Measurements from ENCODE around the gene SPAG9.
A peak's percentile ranks its signal among the peaks of the same experiment; 100 is the strongest.

The SPAG9 gene

DNA sequence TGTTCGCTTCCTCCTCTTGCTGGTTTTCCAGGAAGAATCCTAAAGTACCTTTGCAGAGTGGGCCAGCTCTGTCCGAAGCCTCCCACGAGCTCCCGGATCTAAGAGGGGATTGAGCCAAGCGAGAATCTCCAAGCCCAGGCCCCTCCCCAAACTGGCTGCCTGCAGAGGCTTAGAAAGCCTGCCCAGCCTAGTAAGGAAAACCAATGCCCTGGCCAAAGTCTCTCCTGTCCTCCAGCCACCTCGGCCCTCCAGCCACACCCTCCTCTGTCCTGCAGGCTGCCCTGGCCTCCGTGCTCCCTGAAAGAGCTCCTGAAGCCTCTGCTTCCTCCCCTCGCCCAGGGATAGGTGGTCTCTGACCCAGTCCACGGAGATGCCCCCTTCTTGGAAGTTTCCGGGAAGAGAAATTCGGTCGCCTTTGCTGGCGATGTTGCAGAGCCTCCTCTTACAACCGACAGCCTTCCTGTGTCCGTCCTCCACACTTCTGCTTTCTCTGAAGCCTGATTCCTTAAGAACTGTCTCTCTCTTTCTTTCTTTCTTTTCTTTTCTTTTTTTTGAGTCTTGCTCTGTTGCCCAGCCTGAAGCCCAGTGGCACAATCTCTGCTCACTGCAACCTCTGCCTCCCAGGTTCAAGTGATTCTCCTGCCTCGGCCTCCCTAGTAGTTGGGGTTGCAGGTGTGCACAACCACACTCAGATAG, 199.6 kb downstream of the SPAG9 start:
- Histone ChIP-seq H4K8ac (ENCODE audit: low read depth, low read length) (no peak overlapping the region), H2BK120ac (ENCODE audit: low read depth, low read length) (no peak overlapping the region), H3K27me3 (ENCODE audit: control insufficient read depth in 3 of 3, insufficient read depth in 3 of 3, low read depth in 1 of 3, low read length in 3 of 3) (peaks cover 0 to 27% (median 0%) of the 10 kb centered on the region in 3 experiments), H2BK5ac (ENCODE audit: low read length) (peak overlapping the region; percentile 9), H3K4me1 (ENCODE audit: control insufficient read depth in 2 of 2, insufficient read depth in 1 of 2, low read depth in 1 of 2, low read length in 2 of 2) (peaks cover 26 to 46% of the 10 kb centered on the region in 2 donors), H3K27ac (replicated peaks; ENCODE audit: low read length) (no peak overlapping the region), H3K18ac (ENCODE audit: low read length) (peak overlapping the region; percentile 55), H3K4ac (ENCODE audit: low read length) (no peak overlapping the region), H3K9ac (ENCODE audit: low read depth, low read length, poor library complexity) (peak overlapping the region; percentile 45), H3K4me2 (ENCODE audit: insufficient read depth, low read length, poor library complexity, severe bottlenecking) (no peak overlapping the region), H2AFZ (ENCODE audit: low read length) (peak overlapping the region; percentile 68), H2BK15ac (ENCODE audit: low read length) (peak overlapping the region; percentile 27), H2AK5ac (ENCODE audit: low read depth, low read length) (peak overlapping the region; percentile 0), H3K14ac (ENCODE audit: low read length) (no peak overlapping the region), H4K91ac (ENCODE audit: low read depth, low read length, poor library complexity) (no peak overlapping the region), H3K4me3 (ENCODE audit: low read length in 2 of 2) (no peak overlapping the region), H3K9me3 (replicated peaks in 1 of 2; ENCODE audit: control insufficient read depth in 2 of 2, insufficient read depth in 1 of 2, low read depth in 1 of 2, low read length in 2 of 2) (no peaks in the 10 kb centered on the region), H2BK12ac (ENCODE audit: low read length) (peak overlapping the region; percentile 64), H3K79me1 (ENCODE audit: low read depth, low read length) (no peaks in the 10 kb centered on the region), H3K23ac (ENCODE audit: low read depth, low read length, poor library complexity) (no peak overlapping the region), H3K36me3 (replicated peaks in 1 of 2; ENCODE audit: control insufficient read depth in 2 of 2, insufficient read depth in 2 of 2, low read length in 2 of 2) (no peaks in the 10 kb centered on the region)
- no CpG with 5 or more reads among the region's 16 CpGs for WGBS, 2 donors (ENCODE audit: extremely low coverage in 2 of 2, insufficient read length in 2 of 2, insufficient replicate concordance in 1 of 2)
- DNase-seq (ENCODE audit: low spot score): no peak

DNA sequence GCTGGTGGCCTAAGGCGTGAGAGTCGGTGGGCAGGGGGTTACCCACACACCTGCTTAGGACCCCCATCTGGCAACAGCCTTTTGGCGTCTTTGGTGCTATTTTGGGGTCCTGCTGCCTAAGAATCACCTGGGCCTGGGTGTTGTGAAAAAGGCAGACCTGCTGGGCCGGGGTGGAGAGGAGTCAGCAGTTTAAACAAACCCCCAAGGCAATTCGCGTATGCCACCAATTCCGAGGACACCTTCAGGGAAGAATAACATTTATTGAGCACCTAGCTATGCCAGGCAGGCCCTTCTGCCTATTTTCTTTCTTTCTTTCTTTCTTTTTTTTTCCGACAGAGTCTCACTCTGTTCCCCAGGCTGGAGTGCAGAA, 200.6 kb downstream of the SPAG9 start:
- no peak overlapping the region for H2BK5ac ChIP-seq (ENCODE audit: low read length)
- H3K36me3 ChIP-seq (replicated peaks in 1 of 2; ENCODE audit: control insufficient read depth in 2 of 2, insufficient read depth in 2 of 2, low read length in 2 of 2): no peaks in the 10 kb centered on the region
- H3K14ac ChIP-seq (ENCODE audit: low read length): no peak overlapping the region
- H2BK12ac ChIP-seq (ENCODE audit: low read length): no peak overlapping the region
- no peaks in the 10 kb centered on the region for H3K79me1 ChIP-seq (ENCODE audit: low read depth, low read length)
- DNase-seq (ENCODE audit: low spot score): no peak
- no peak overlapping the region for H3K4me2 ChIP-seq (ENCODE audit: insufficient read depth, low read length, poor library complexity, severe bottlenecking)
- H4K91ac ChIP-seq (ENCODE audit: low read depth, low read length, poor library complexity): no peak overlapping the region
- peak overlapping the region; percentile 21 for H3K27ac ChIP-seq (replicated peaks; ENCODE audit: low read length)
- H2AFZ ChIP-seq (ENCODE audit: low read length): peak overlapping the region; percentile 84
- no peak overlapping the region for H3K9ac ChIP-seq (ENCODE audit: low read depth, low read length, poor library complexity)
- H3K9me3 ChIP-seq (replicated peaks in 1 of 2; ENCODE audit: control insufficient read depth in 2 of 2, insufficient read depth in 1 of 2, low read depth in 1 of 2, low read length in 2 of 2): no peaks in the 10 kb centered on the region
- peak overlapping the region; percentile 98 for H2AK5ac ChIP-seq (ENCODE audit: low read depth, low read length)
- peak overlapping the region; percentile 13 for H3K23ac ChIP-seq (ENCODE audit: low read depth, low read length, poor library complexity)
- H3K4me3 ChIP-seq (ENCODE audit: low read length in 2 of 2): no peak overlapping the region
- no CpG with 5 or more reads among the region's 8 CpGs for WGBS, 2 donors (ENCODE audit: extremely low coverage in 2 of 2, insufficient read length in 2 of 2, insufficient replicate concordance in 1 of 2)
- H2BK120ac ChIP-seq (ENCODE audit: low read depth, low read length): no peak overlapping the region
- H3K27me3 ChIP-seq (ENCODE audit: control insufficient read depth in 3 of 3, insufficient read depth in 3 of 3, low read depth in 1 of 3, low read length in 3 of 3): peaks cover 0 to 19% (median 0%) of the 10 kb centered on the region in 3 experiments
- peak overlapping the region; percentile 88 for H3K18ac ChIP-seq (ENCODE audit: low read length)
- peaks cover 28 to 48% of the 10 kb centered on the region in 2 donors for H3K4me1 ChIP-seq (ENCODE audit: control insufficient read depth in 2 of 2, insufficient read depth in 1 of 2, low read depth in 1 of 2, low read length in 2 of 2)
- H2BK15ac ChIP-seq (ENCODE audit: low read length): peak overlapping the region; percentile 91
- peak overlapping the region; percentile 12 for H3K4ac ChIP-seq (ENCODE audit: low read length)
- H4K8ac ChIP-seq (ENCODE audit: low read depth, low read length): no peak overlapping the region

DNA sequence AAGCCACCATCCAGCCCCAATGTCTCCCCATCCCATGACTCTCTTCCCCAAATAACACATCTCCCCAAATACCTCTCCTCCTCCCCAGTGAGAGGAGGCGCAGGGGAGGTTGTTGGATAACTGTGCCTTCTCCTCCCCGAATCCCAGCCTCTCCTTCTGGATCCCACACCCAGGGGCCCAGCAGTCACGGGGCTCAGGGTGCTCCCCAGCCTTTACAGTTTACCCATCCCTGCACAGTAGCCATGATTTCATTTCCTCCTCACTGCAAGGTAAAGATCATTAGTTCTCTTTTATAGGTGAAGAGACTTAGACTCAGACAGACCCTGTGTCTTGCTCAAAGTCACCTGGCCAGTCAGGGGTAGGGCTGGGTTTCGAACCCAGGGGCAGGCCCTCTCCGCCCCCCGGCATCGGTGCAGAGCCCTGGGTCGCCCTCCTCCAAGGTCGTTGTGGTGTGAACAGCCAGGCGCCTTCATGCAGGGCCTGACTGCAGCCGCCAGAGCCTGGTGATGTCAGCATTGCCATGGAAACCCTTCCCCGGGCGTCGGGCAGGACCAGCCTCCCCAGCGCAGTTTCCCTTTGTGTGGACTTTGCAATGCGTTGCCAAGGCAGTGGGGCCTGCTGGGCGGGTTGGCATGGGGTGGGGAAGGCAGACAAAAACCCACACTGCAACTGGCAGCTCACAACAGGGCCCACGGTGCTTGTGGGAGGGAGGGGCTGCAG, 201.2 kb downstream of the SPAG9 start:
- peak overlapping the region; percentile 13 for H3K23ac ChIP-seq (ENCODE audit: low read depth, low read length, poor library complexity)
- H2BK120ac ChIP-seq (ENCODE audit: low read depth, low read length): peak overlapping the region; percentile 61
- peaks cover 0 to 16% (median 0%) of the 10 kb centered on the region in 3 experiments for H3K27me3 ChIP-seq (ENCODE audit: control insufficient read depth in 3 of 3, insufficient read depth in 3 of 3, low read depth in 1 of 3, low read length in 3 of 3)
- H4K8ac ChIP-seq (ENCODE audit: low read depth, low read length): no peak overlapping the region
- H3K4me3 ChIP-seq (ENCODE audit: low read length in 2 of 2): peak overlapping the region in 1 of 2 donors; percentile 25
- peak overlapping the region; percentile 89 for H3K18ac ChIP-seq (ENCODE audit: low read length)
- H2BK15ac ChIP-seq (ENCODE audit: low read length): peak overlapping the region; percentile 91
- H3K4me2 ChIP-seq (ENCODE audit: insufficient read depth, low read length, poor library complexity, severe bottlenecking): no peak overlapping the region
- H2AK5ac ChIP-seq (ENCODE audit: low read depth, low read length): peak overlapping the region; percentile 98
- H2BK12ac ChIP-seq (ENCODE audit: low read length): peak overlapping the region; percentile 85
- no peaks in the 10 kb centered on the region for H3K9me3 ChIP-seq (replicated peaks in 1 of 2; ENCODE audit: control insufficient read depth in 2 of 2, insufficient read depth in 1 of 2, low read depth in 1 of 2, low read length in 2 of 2)
- H3K14ac ChIP-seq (ENCODE audit: low read length): no peak overlapping the region
- no CpG with 5 or more reads among the region's 18 CpGs for WGBS, 2 donors (ENCODE audit: extremely low coverage in 2 of 2, insufficient read length in 2 of 2, insufficient replicate concordance in 1 of 2)
- H3K27ac ChIP-seq (replicated peaks; ENCODE audit: low read length): peak overlapping the region; percentile 21
- DNase-seq (ENCODE audit: low spot score): peak; percentile 69
- H2BK5ac ChIP-seq (ENCODE audit: low read length): peak overlapping the region; percentile 92
- H4K91ac ChIP-seq (ENCODE audit: low read depth, low read length, poor library complexity): no peak overlapping the region
- peak overlapping the region; percentile 12 for H3K4ac ChIP-seq (ENCODE audit: low read length)
- no peaks in the 10 kb centered on the region for H3K36me3 ChIP-seq (replicated peaks in 1 of 2; ENCODE audit: control insufficient read depth in 2 of 2, insufficient read depth in 2 of 2, low read length in 2 of 2)
- H2AFZ ChIP-seq (ENCODE audit: low read length): peak overlapping the region; percentile 84
- H3K9ac ChIP-seq (ENCODE audit: low read depth, low read length, poor library complexity): no peak overlapping the region
- H3K4me1 ChIP-seq (ENCODE audit: control insufficient read depth in 2 of 2, insufficient read depth in 1 of 2, low read depth in 1 of 2, low read length in 2 of 2): peaks cover 33 to 53% of the 10 kb centered on the region in 2 donors
- no peaks in the 10 kb centered on the region for H3K79me1 ChIP-seq (ENCODE audit: low read depth, low read length)

DNA sequence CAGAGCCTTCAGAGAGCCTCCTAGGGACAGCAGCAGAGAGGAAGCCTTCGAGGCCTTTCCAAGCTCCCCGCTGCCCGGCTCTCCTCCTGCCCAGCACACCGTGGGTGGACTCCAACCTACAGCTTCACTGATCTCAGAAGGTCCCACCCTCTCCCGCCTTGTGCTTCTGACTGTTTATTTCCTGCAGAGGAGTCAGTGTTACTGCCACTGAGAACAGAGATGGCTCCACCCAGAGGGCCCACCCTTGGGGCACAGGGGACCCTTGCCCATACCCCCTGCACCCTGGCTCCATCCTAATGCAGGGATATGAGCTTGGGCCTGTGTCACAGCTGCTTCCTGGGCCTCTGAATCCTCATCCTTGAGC, 201.8 kb downstream of the SPAG9 start:
- Histone ChIP-seq H2BK120ac (ENCODE audit: low read depth, low read length) (peak overlapping the region; percentile 61), H2BK15ac (ENCODE audit: low read length) (peak overlapping the region; percentile 90), H3K36me3 (replicated peaks in 1 of 2; ENCODE audit: control insufficient read depth in 2 of 2, insufficient read depth in 2 of 2, low read length in 2 of 2) (no peaks in the 10 kb centered on the region), H3K27me3 (ENCODE audit: control insufficient read depth in 3 of 3, insufficient read depth in 3 of 3, low read depth in 1 of 3, low read length in 3 of 3) (peaks cover 0 to 12% (median 0%) of the 10 kb centered on the region in 3 experiments), H3K4me3 (ENCODE audit: low read length in 2 of 2) (peak overlapping the region in 1 of 2 donors; percentile 25), H3K23ac (ENCODE audit: low read depth, low read length, poor library complexity) (no peak overlapping the region), H4K8ac (ENCODE audit: low read depth, low read length) (no peak overlapping the region), H2AK5ac (ENCODE audit: low read depth, low read length) (peak overlapping the region; percentile 94), H2BK5ac (ENCODE audit: low read length) (peak overlapping the region; percentile 92), H4K91ac (ENCODE audit: low read depth, low read length, poor library complexity) (no peak overlapping the region), H2AFZ (ENCODE audit: low read length) (peak overlapping the region; percentile 84), H3K9me3 (replicated peaks in 1 of 2; ENCODE audit: control insufficient read depth in 2 of 2, insufficient read depth in 1 of 2, low read depth in 1 of 2, low read length in 2 of 2) (no peaks in the 10 kb centered on the region), H3K4me1 (ENCODE audit: control insufficient read depth in 2 of 2, insufficient read depth in 1 of 2, low read depth in 1 of 2, low read length in 2 of 2) (peaks cover 33 to 53% of the 10 kb centered on the region in 2 donors), H3K9ac (ENCODE audit: low read depth, low read length, poor library complexity) (no peak overlapping the region), H3K14ac (ENCODE audit: low read length) (no peak overlapping the region), H3K4me2 (ENCODE audit: insufficient read depth, low read length, poor library complexity, severe bottlenecking) (no peak overlapping the region), H3K4ac (ENCODE audit: low read length) (no peak overlapping the region), H3K27ac (replicated peaks; ENCODE audit: low read length) (no peak overlapping the region), H3K18ac (ENCODE audit: low read length) (peak overlapping the region; percentile 89), H3K79me1 (ENCODE audit: low read depth, low read length) (no peaks in the 10 kb centered on the region), H2BK12ac (ENCODE audit: low read length) (peak overlapping the region; percentile 85)
- no CpG with 5 or more reads among the region's 5 CpGs for WGBS, 2 donors (ENCODE audit: extremely low coverage in 2 of 2, insufficient read length in 2 of 2, insufficient replicate concordance in 1 of 2)
- no peak for DNase-seq (ENCODE audit: low spot score)
